ENCODE measurements around the gene ADARB2. TPM values are rescaled to one million over a fixed set of nuclear protein-coding genes. Genes with fewer than 3 reads are reported as not detected.
"Not testable (repeated sequence)": the region's sequence is repeated elsewhere in the genome, so short reads cannot be mapped to it uniquely, and the experiment has no call there.

Gene ADARB2
- total and polyA plus RNA-seq, 4 experiments from 2014 or later, result 13.5 to 14.1 TPM; not detected in 2

- Histone ChIP-seq H3K4me3 (ENCODE audit: low read length in 2 of 2) (no peak overlapping the region), H3K36me3 (ENCODE audit: insufficient read depth, low read length) (no peaks in the 10 kb centered on the region), H3K4me1 (ENCODE audit: insufficient read depth, low read length) (no peaks in the 10 kb centered on the region), H3K9me3 (ENCODE audit: control insufficient read depth in 1 of 2, low read length in 2 of 2) (no peaks in the 10 kb centered on the region), H3K27me3 (ENCODE audit: insufficient read depth, low read length) (no peaks in the 10 kb centered on the region), H3K27ac (ENCODE audit: low read depth, low read length) (no peak overlapping the region)
- Mint-ChIP-seq H3K4me1 (no peaks in the 10 kb centered on the region), H3K27ac (no peak overlapping the region), H3K9me3 (peaks cover 0 to 4% (median 0%) of the 10 kb centered on the region in 8 donors), H3K36me3 (no peaks in the 10 kb centered on the region), H3K4me3 (no peak overlapping the region), H3K27me3 (peaks cover 5 to 6% of the 10 kb centered on the region in 2 donors)
- ChIA-PET CTCF (ENCODE audit: partially characterized antibody) (no interaction called here), POLR2A (ENCODE audit: partially characterized antibody) (no interaction called here)
- intact Hi-C loops (cut with micrococcal nuclease), result no loop called here
- no peak for DNase-seq
These were observed 296.4 kb downstream of the ADARB2 start for GRCh38 chr10:1440897-1441296.

GRCh38 chr10:1434912-1435692 is 302.2 kb downstream of the ADARB2 start:
- Mint-ChIP-seq H3K27ac (no peak overlapping the region), H3K9me3 (peaks cover under 1 to 20% (median 16%) of the 10 kb centered on the region in 8 donors), H3K27me3 (peaks cover 2 to 6% of the 10 kb centered on the region in 2 donors), H3K4me3 (no peak overlapping the region), H3K36me3 (peaks cover 1 to 2% of the 10 kb centered on the region in 2 donors), H3K4me1 (no peaks in the 10 kb centered on the region)
- Histone ChIP-seq H3K36me3 (ENCODE audit: insufficient read depth, low read length) (no peaks in the 10 kb centered on the region), H3K4me3 (ENCODE audit: low read length in 2 of 2) (no peak overlapping the region), H3K27ac (ENCODE audit: low read depth, low read length) (no peak overlapping the region), H3K4me1 (ENCODE audit: insufficient read depth, low read length) (no peaks in the 10 kb centered on the region), H3K9me3 (ENCODE audit: control insufficient read depth in 1 of 2, low read length in 2 of 2) (no peaks in the 10 kb centered on the region), H3K27me3 (ENCODE audit: insufficient read depth, low read length) (no peaks in the 10 kb centered on the region)
- no peak for DNase-seq
- intact Hi-C loops (cut with micrococcal nuclease), result no loop called here
- POLR2A ChIA-PET (ENCODE audit: partially characterized antibody), result no interaction called here
- CTCF ChIA-PET (ENCODE audit: partially characterized antibody), result no interaction called here

- Histone ChIP-seq H3K27ac (ENCODE audit: low read depth, low read length) (no peak overlapping the region), H3K27me3 (ENCODE audit: insufficient read depth, low read length) (no peaks in the 10 kb centered on the region), H3K9me3 (ENCODE audit: control insufficient read depth in 1 of 2, low read length in 2 of 2) (no peaks in the 10 kb centered on the region), H3K4me1 (ENCODE audit: insufficient read depth, low read length) (no peaks in the 10 kb centered on the region), H3K4me3 (ENCODE audit: low read length in 2 of 2) (no peak overlapping the region), H3K36me3 (ENCODE audit: insufficient read depth, low read length) (no peaks in the 10 kb centered on the region)
- no peak for DNase-seq
- Mint-ChIP-seq H3K27ac (no peak overlapping the region), H3K4me1 (no peaks in the 10 kb centered on the region), H3K9me3 (peaks cover 5 to 25% (median 20%) of the 10 kb centered on the region in 8 donors), H3K36me3 (peaks cover 1 to 4% of the 10 kb centered on the region in 2 donors), H3K27me3 (peaks cover 6 to 9% of the 10 kb centered on the region in 2 donors), H3K4me3 (no peak overlapping the region)
- POLR2A ChIA-PET (ENCODE audit: partially characterized antibody), result no interaction called here
- CTCF ChIA-PET (ENCODE audit: partially characterized antibody), result no interaction called here
- intact Hi-C loops (cut with micrococcal nuclease), result no loop called here
These were observed 303.1 kb downstream of the ADARB2 start for GRCh38 chr10:1434202-1434601.

- ChIA-PET CTCF (ENCODE audit: partially characterized antibody) (interaction anchor here (0.8 to 1.8 kb wide), 2 partner anchors 10 to 12 kb away, joined by 3 to 6 read pairs; no protein-coding TSS in a partner anchor), POLR2A (ENCODE audit: partially characterized antibody) (no interaction called here)
- no peak for DNase-seq
- intact Hi-C loops (cut with micrococcal nuclease), result no loop called here
- H3K36me3 ChIP-seq (ENCODE audit: insufficient read depth, low read length), result no peaks in the 10 kb centered on the region
- no peaks in the 10 kb centered on the region for H3K9me3 ChIP-seq (ENCODE audit: control insufficient read depth in 1 of 2, low read length in 2 of 2)
- no peak overlapping the region for H3K4me3 Mint-ChIP-seq
- no peak overlapping the region for H3K27ac Mint-ChIP-seq
- H3K36me3 Mint-ChIP-seq, result peaks cover 1 to 4% of the 10 kb centered on the region in 2 donors
- H3K27ac ChIP-seq (ENCODE audit: low read depth, low read length), result no peak overlapping the region
- no peaks in the 10 kb centered on the region for H3K4me1 Mint-ChIP-seq
- H3K4me1 ChIP-seq (ENCODE audit: insufficient read depth, low read length), result no peaks in the 10 kb centered on the region
- no peaks in the 10 kb centered on the region for H3K27me3 ChIP-seq (ENCODE audit: insufficient read depth, low read length)
- no peak overlapping the region for H3K4me3 ChIP-seq (ENCODE audit: low read length in 2 of 2)
- H3K27me3 Mint-ChIP-seq, result peaks cover 4 to 7% of the 10 kb centered on the region in 2 donors
- peaks cover 5 to 24% (median 20%) of the 10 kb centered on the region in 8 donors for H3K9me3 Mint-ChIP-seq
These were observed 305.2 kb downstream of the ADARB2 start for GRCh38 chr10:1432161-1432560.

GRCh38 chr10:1431229-1431628 is 306.1 kb downstream of the ADARB2 start:
- Histone ChIP-seq H3K36me3 (ENCODE audit: insufficient read depth, low read length) (no peaks in the 10 kb centered on the region), H3K9me3 (ENCODE audit: control insufficient read depth in 1 of 2, low read length in 2 of 2) (no peaks in the 10 kb centered on the region), H3K4me3 (ENCODE audit: low read length in 2 of 2) (no peak overlapping the region), H3K27ac (ENCODE audit: low read depth, low read length) (no peak overlapping the region), H3K27me3 (ENCODE audit: insufficient read depth, low read length) (no peaks in the 10 kb centered on the region), H3K4me1 (ENCODE audit: insufficient read depth, low read length) (no peaks in the 10 kb centered on the region)
- H3K9me3 Mint-ChIP-seq, result peaks cover 5 to 24% (median 20%) of the 10 kb centered on the region in 8 donors
- intact Hi-C loops (cut with micrococcal nuclease), result no loop called here
- peaks cover 4 to 11% of the 10 kb centered on the region in 2 donors for H3K27me3 Mint-ChIP-seq
- ChIA-PET POLR2A (ENCODE audit: partially characterized antibody) (no interaction called here), CTCF (ENCODE audit: partially characterized antibody) (interaction anchor here (1.8 kb wide), 1 partner anchor 11 kb away, joined by 6 read pairs; no protein-coding TSS in a partner anchor)
- H3K27ac Mint-ChIP-seq, result no peak overlapping the region
- no peak overlapping the region for H3K4me3 Mint-ChIP-seq
- H3K4me1 Mint-ChIP-seq, result no peaks in the 10 kb centered on the region
- H3K36me3 Mint-ChIP-seq, result peaks cover 1 to 4% of the 10 kb centered on the region in 2 donors
- no peak for DNase-seq

GRCh38 chr10:1427521-1428186 is 309.7 kb downstream of the ADARB2 start:
- POLR2A ChIA-PET (ENCODE audit: partially characterized antibody); CTCF ChIA-PET (ENCODE audit: partially characterized antibody): not testable (repeated sequence)

GRCh38 chr10:1426786-1427185 is 310.5 kb downstream of the ADARB2 start:
- no peaks in the 10 kb centered on the region for H3K36me3 ChIP-seq (ENCODE audit: insufficient read depth, low read length)
- Mint-ChIP-seq H3K36me3 (peaks cover under 1 to 4% of the 10 kb centered on the region in 2 donors), H3K27ac (no peak overlapping the region), H3K4me1 (peaks cover 0 to 1% (median 0%) of the 10 kb centered on the region in 4 donors), H3K27me3 (peaks cover 13 to 18% of the 10 kb centered on the region in 2 donors), H3K9me3 (peaks cover 5 to 21% (median 19%) of the 10 kb centered on the region in 8 donors), H3K4me3 (no peak overlapping the region)
- no peak overlapping the region for H3K4me3 ChIP-seq (ENCODE audit: low read length in 2 of 2)
- no peaks in the 10 kb centered on the region for H3K4me1 ChIP-seq (ENCODE audit: insufficient read depth, low read length)
- no peak overlapping the region for H3K27ac ChIP-seq (ENCODE audit: low read depth, low read length)
- DNase-seq, result no peak
- POLR2A ChIA-PET (ENCODE audit: partially characterized antibody), result no interaction called here
- no peaks in the 10 kb centered on the region for H3K9me3 ChIP-seq (ENCODE audit: control insufficient read depth in 1 of 2, low read length in 2 of 2)
- intact Hi-C loops (cut with micrococcal nuclease), result no loop called here
- H3K27me3 ChIP-seq (ENCODE audit: insufficient read depth, low read length), result no peaks in the 10 kb centered on the region
- CTCF ChIA-PET (ENCODE audit: partially characterized antibody), result no interaction called here

More at GRCh38 chr10:1427521-1428186, 309.7 kb downstream of the ADARB2 start:
- H3K9me3 ChIP-seq (ENCODE audit: control insufficient read depth in 1 of 2, low read length in 2 of 2); H3K4me1 ChIP-seq (ENCODE audit: insufficient read depth, low read length); H3K27ac Mint-ChIP-seq; H3K4me1 Mint-ChIP-seq; DNase-seq; H3K36me3 ChIP-seq (ENCODE audit: insufficient read depth, low read length); intact Hi-C loops (cut with micrococcal nuclease); H3K4me3 Mint-ChIP-seq; H3K4me3 ChIP-seq (ENCODE audit: low read length in 2 of 2); H3K36me3 Mint-ChIP-seq; H3K27ac ChIP-seq (ENCODE audit: low read depth, low read length); H3K27me3 ChIP-seq (ENCODE audit: insufficient read depth, low read length): not testable (repeated sequence)
- peaks cover 13 to 16% of the 10 kb centered on the region in 2 donors for H3K27me3 Mint-ChIP-seq
- H3K9me3 Mint-ChIP-seq, result peaks cover 5 to 24% (median 20%) of the 10 kb centered on the region in 8 donors
